Measurements from ENCODE around the gene PKHD1. TPM values are rescaled to one million over a fixed set of nuclear protein-coding genes. Genes with fewer than 3 reads are reported as not detected.

PKHD1 gene
- total RNA-seq, 1 experiment from 2014 or later, result 0.09 TPM

GRCh38 chr6:52013035-52013434 is 74.4 kb downstream of the PKHD1 start:
- no peaks in the 10 kb centered on the region for H3K79me2 ChIP-seq (ENCODE audit: insufficient read depth, low read length)
- H3K9ac ChIP-seq (ENCODE audit: extremely low read depth, insufficient read length, low read length), result no peak overlapping the region
- Mint-ChIP-seq H3K9me3 (no peaks in the 10 kb centered on the region; a peak in 1 of 5 replicates), H3K27me3 (ENCODE audit: low read depth) (peaks cover 1% of the 10 kb centered on the region; the same call in 1 of the 2 replicates), H3K4me3 (no peak overlapping the region), H3K27ac (no peak overlapping the region), H3K36me3 (ENCODE audit: insufficient read depth in 1 of 3, low read depth in 3 of 3) (no peaks in the 10 kb centered on the region), H3K4me1 (peaks cover 10 to 13% of the 10 kb centered on the region in 2 experiments)
- no peaks in the 10 kb centered on the region for H3K27me3 ChIP-seq (ENCODE audit: insufficient read depth, low read length)
- H3K23me2 ChIP-seq (ENCODE audit: insufficient read length, low read depth, low read length, poor library complexity, severe bottlenecking), result no peaks in the 10 kb centered on the region
- H3T11ph ChIP-seq (ENCODE audit: low read length), result no peak overlapping the region
- H2BK15ac ChIP-seq (ENCODE audit: low read depth, low read length), result no peak overlapping the region
- H4K5ac ChIP-seq (ENCODE audit: insufficient read length, low read depth, low read length), result no peak overlapping the region
- H2AFZ ChIP-seq (ENCODE audit: low read length), result no peak overlapping the region
- H3K23ac ChIP-seq (ENCODE audit: insufficient read length, low read depth, low read length), result no peak overlapping the region
- H3K9me3 ChIP-seq (ENCODE audit: control insufficient read depth, low read depth, low read length), result no peaks in the 10 kb centered on the region
- H4K20me1 ChIP-seq (ENCODE audit: control insufficient read depth, insufficient read depth, insufficient read length), result no peaks in the 10 kb centered on the region
- no peak overlapping the region for H2BK5ac ChIP-seq (ENCODE audit: insufficient read length, low read length)
- H3K27ac ChIP-seq (ENCODE audit: insufficient read length, low read depth, low read length), result no peak overlapping the region
- H3K4ac ChIP-seq (ENCODE audit: low read depth, low read length), result no peak overlapping the region
- H2BK12ac ChIP-seq (ENCODE audit: insufficient read length, low read depth, low read length), result no peak overlapping the region
- H3K4me1 ChIP-seq (ENCODE audit: insufficient read depth, low read length), result no peaks in the 10 kb centered on the region
- TF ChIP-seq CTCF (conservative IDR thresholded peaks at IDR 0.05), result no peak
- H2BK20ac ChIP-seq (ENCODE audit: low read depth, low read length, poor library complexity, severe bottlenecking), result no peak overlapping the region
- no peak overlapping the region for H3K18ac ChIP-seq (ENCODE audit: insufficient read length, low read depth, low read length)
- no CpG with 5 or more reads among the region's 1 CpG for WGBS (ENCODE audit: extremely low coverage, insufficient read length, low lambda C conversion rate)
- DNase-seq, result no peak
- no peak overlapping the region for H2BK120ac ChIP-seq (ENCODE audit: low read depth, low read length, poor library complexity, severe bottlenecking)
- H4K8ac ChIP-seq (replicated peaks; ENCODE audit: insufficient read length, low read depth, low read length), result no peak overlapping the region
- H3K56ac ChIP-seq (ENCODE audit: insufficient read length, low read depth, low read length), result no peak overlapping the region
- H3K4me2 ChIP-seq (ENCODE audit: insufficient read depth, insufficient read length, low read length), result no peak overlapping the region
- no peak overlapping the region for H3K14ac ChIP-seq (ENCODE audit: insufficient read depth, low read length)
- H3K79me1 ChIP-seq (ENCODE audit: insufficient read depth, low read depth, low read length, poor library complexity, severe bottlenecking), result no peaks in the 10 kb centered on the region
- H4K91ac ChIP-seq (ENCODE audit: insufficient read length, low read depth, low read length), result no peak overlapping the region
- H2AK5ac ChIP-seq (ENCODE audit: insufficient read length, low read length), result no peak overlapping the region
